ENCODE results near the gene RNF186.
"Not testable (repeated sequence)": the region's sequence is repeated elsewhere in the genome, so short reads cannot be mapped to it uniquely, and the experiment has no call there.

RNF186 gene

DNA sequence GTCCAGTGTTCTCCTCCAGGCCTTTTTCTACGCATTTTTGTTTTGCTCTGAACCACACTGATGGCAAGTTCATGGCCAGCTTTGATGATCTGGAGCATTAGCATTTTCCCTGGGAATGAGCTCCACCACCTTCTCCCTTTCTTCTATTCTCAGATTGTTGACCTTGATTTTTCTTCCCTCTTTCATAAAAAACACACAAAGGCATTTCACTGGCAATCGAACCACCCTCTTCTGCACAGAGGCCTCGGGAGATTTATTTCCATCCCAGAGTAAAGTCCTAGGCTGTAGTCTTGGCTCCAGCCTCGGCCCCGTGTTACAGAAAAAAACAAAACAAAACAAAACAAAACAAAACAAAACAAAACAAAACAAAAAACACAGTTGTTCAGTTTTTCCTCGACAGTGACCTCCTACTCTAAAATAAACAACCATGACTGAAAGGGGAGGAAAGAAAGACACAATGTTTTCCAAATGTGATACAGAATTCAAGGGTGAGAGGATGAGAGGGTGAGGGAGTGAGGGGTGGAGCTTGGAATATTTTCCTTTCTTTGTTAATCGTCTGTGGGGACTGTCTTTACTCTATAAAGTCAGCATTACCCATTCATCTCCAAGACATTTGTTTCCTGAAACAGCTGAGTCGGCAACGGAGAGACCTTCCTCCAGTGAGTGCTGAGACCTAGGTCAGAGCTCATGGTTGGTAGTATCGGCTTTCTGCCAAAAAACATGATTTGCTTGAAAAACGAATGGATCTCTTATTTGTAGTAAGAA, 29.8 kb upstream of the RNF186 start:
- H3K27ac Mint-ChIP-seq, result no peak overlapping the region
- no peaks in the 10 kb centered on the region for H3K9me3 Mint-ChIP-seq
- peaks cover 4% of the 10 kb centered on the region for H3K27me3 Mint-ChIP-seq
- peaks cover 3% of the 10 kb centered on the region for H3K4me1 Mint-ChIP-seq
- no peaks in the 10 kb centered on the region for H3K36me3 Mint-ChIP-seq
- no peak overlapping the region for H3K4me3 Mint-ChIP-seq

DNA sequence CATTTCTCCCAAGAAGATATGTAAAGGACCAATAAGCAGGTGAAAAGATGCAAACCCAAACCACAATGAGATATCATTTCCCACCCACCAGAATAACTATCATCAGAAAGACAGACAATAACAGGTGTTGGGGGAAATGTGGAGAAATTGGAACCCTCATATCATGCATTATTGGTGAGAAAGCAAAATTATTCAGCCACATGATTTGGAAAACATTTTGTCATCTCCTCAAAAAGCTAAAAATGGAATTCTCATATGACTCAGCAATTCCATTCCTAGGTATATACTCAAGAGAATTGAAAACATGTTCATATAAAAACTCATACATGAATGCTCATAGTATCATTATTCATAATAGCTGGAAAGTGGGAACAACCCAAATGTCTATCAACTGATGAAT, 25.1 kb upstream of the RNF186 start:
- H3K36me3 Mint-ChIP-seq, result no peaks in the 10 kb centered on the region
- H3K4me3 Mint-ChIP-seq, result no peak overlapping the region
- no peak overlapping the region for H3K27ac Mint-ChIP-seq
- H3K27me3 Mint-ChIP-seq, result peaks cover 5% of the 10 kb centered on the region
- H3K9me3 Mint-ChIP-seq, result no peaks in the 10 kb centered on the region
- H3K4me1 Mint-ChIP-seq, result peaks cover 8% of the 10 kb centered on the region

- H3K4me1 Mint-ChIP-seq, result peaks cover 8% of the 10 kb centered on the region
- H3K27ac Mint-ChIP-seq, result no peak overlapping the region
- no peaks in the 10 kb centered on the region for H3K9me3 Mint-ChIP-seq
- no peak overlapping the region for H3K4me3 Mint-ChIP-seq
- peaks cover 8% of the 10 kb centered on the region for H3K27me3 Mint-ChIP-seq
- H3K36me3 Mint-ChIP-seq, result no peaks in the 10 kb centered on the region
Measured at GRCh38 chr1:19837866-19838265, 22.8 kb upstream of the RNF186 start.

DNA sequence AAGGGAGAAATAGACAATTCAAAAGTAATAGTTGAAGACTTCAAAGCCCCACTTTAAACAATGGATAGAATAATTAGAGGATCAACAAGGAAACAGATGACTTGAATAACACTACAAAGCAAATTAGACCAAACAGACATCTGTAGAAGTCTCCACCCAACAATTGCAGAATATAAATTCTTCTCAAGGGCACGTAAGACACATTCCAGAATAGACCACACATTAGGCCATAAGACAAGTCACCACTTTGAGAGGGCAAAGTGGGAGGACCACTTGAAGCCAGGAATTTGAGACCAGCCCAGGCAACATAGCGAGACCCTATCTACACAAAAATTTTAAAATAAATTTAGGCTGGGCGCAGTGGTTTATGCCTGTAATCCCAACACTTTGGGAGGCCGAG, 20.5 kb upstream of the RNF186 start:
- H3K27ac Mint-ChIP-seq, result no peak overlapping the region
- H3K27me3 Mint-ChIP-seq, result peaks cover 21% of the 10 kb centered on the region
- H3K4me3 Mint-ChIP-seq, result no peak overlapping the region
- H3K36me3 Mint-ChIP-seq, result peaks cover 2% of the 10 kb centered on the region
- H3K4me1 Mint-ChIP-seq, result peaks cover 8% of the 10 kb centered on the region
- H3K9me3 Mint-ChIP-seq, result no peaks in the 10 kb centered on the region

GRCh38 chr1:19831441-19831840, 16.4 kb upstream of the RNF186 start:
- Mint-ChIP-seq H3K36me3 (peaks cover 2% of the 10 kb centered on the region), H3K9me3 (no peaks in the 10 kb centered on the region), H3K4me1 (no peaks in the 10 kb centered on the region), H3K27ac (no peak overlapping the region), H3K4me3 (no peak overlapping the region), H3K27me3 (peaks cover 27% of the 10 kb centered on the region)

- Mint-ChIP-seq H3K27ac (no peak overlapping the region), H3K27me3 (peaks cover 23% of the 10 kb centered on the region), H3K36me3 (peaks cover 2% of the 10 kb centered on the region), H3K4me1 (peaks cover 4% of the 10 kb centered on the region), H3K4me3 (no peak overlapping the region), H3K9me3 (no peaks in the 10 kb centered on the region)
Measured at GRCh38 chr1:19828546-19828945, 13.5 kb upstream of the RNF186 start.

- Mint-ChIP-seq H3K4me1 (peaks cover 4% of the 10 kb centered on the region), H3K9me3 (no peaks in the 10 kb centered on the region), H3K27ac (no peak overlapping the region), H3K4me3 (no peak overlapping the region), H3K27me3 (peaks cover 10% of the 10 kb centered on the region), H3K36me3 (no peaks in the 10 kb centered on the region)
Measured at GRCh38 chr1:19825298-19825697, 10.2 kb upstream of the RNF186 start.

- peaks cover 4% of the 10 kb centered on the region for H3K4me1 Mint-ChIP-seq
- no peaks in the 10 kb centered on the region for H3K36me3 Mint-ChIP-seq
- no peak overlapping the region for H3K27ac Mint-ChIP-seq
- peaks cover 8% of the 10 kb centered on the region for H3K27me3 Mint-ChIP-seq
- no peak overlapping the region for H3K4me3 Mint-ChIP-seq
- H3K9me3 Mint-ChIP-seq, result no peaks in the 10 kb centered on the region
Measured at GRCh38 chr1:19824541-19824940, 9.5 kb upstream of the RNF186 start.

DNA sequence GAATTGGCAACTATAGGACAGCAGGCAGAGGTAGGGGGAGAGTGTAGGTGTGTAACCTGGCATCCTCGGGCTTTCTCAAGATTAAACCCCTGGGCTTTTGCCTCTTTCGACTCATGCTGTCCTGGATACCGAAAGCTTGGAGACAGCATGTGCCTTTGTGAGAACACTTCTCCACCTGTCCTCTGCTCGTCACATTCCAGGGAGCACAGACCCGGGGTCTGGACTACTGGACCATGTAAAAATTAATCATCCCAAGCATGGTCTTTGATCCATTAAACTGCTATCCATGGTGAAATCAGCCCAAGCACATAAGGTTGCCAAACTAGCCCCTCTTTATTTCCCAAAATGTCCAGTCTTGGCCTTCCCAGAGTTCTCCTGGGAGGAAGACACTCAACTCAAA, 9.0 kb upstream of the RNF186 start:
- H3K4me3 Mint-ChIP-seq, result no peak overlapping the region
- peaks cover 4% of the 10 kb centered on the region for H3K4me1 Mint-ChIP-seq
- H3K36me3 Mint-ChIP-seq, result no peaks in the 10 kb centered on the region
- H3K9me3 Mint-ChIP-seq, result no peaks in the 10 kb centered on the region
- peaks cover 3% of the 10 kb centered on the region for H3K27me3 Mint-ChIP-seq
- no peak overlapping the region for H3K27ac Mint-ChIP-seq

- Mint-ChIP-seq H3K4me1 (peaks cover 3% of the 10 kb centered on the region), H3K27me3 (peaks cover 3% of the 10 kb centered on the region), H3K4me3 (no peak overlapping the region), H3K36me3 (no peaks in the 10 kb centered on the region), H3K9me3 (no peaks in the 10 kb centered on the region), H3K27ac (no peak overlapping the region)
Measured at GRCh38 chr1:19819701-19820100, 4.6 kb upstream of the RNF186 start.

DNA sequence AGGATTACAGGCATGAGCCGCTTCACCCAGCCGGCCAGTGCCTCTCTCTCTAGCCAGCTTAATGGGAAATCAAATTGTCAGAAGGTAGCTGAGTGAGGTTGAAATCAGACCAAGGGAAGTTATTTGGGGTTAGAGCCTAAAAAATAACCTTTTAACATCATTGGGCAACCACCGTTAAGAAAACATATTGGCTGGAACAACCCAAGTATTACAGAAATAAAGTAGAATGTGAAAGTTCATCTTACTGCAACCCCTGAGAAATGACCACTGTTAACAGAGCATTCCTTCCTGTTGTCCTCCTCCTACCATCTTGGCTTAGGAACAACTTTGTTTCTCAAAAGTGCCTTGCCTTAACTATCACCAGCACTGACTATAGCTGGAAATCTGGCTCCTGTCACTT, 3.2 kb upstream of the RNF186 start:
- Mint-ChIP-seq H3K27me3 (no peaks in the 10 kb centered on the region), H3K36me3 (no peaks in the 10 kb centered on the region), H3K4me3 (no peak overlapping the region), H3K9me3 (no peaks in the 10 kb centered on the region), H3K4me1 (no peaks in the 10 kb centered on the region), H3K27ac (no peak overlapping the region)

DNA sequence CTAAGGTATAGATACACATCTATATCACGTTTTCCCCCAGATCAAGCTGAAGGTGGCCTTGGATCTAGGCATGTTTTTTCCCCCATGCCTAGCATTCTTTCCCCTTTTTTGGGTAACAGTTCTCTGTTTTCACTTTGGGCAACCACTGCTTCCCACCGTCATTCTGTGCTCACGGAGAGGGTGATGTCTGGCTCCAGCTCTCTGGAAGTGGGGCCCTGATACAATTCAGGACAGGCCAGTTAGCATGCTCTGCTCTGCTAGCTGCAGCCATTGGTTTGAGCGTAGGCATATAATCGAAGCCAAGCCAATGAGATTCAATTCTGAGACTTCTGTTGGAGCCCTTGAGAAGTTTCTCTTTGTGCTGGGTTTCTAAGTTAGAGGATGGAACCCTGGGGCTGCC, 2.1 kb upstream of the RNF186 start:
- Mint-ChIP-seq H3K36me3 (no peaks in the 10 kb centered on the region), H3K4me1 (no peaks in the 10 kb centered on the region), H3K27me3 (no peaks in the 10 kb centered on the region), H3K9me3 (no peaks in the 10 kb centered on the region), H3K27ac (no peak overlapping the region), H3K4me3 (no peak overlapping the region)

DNA sequence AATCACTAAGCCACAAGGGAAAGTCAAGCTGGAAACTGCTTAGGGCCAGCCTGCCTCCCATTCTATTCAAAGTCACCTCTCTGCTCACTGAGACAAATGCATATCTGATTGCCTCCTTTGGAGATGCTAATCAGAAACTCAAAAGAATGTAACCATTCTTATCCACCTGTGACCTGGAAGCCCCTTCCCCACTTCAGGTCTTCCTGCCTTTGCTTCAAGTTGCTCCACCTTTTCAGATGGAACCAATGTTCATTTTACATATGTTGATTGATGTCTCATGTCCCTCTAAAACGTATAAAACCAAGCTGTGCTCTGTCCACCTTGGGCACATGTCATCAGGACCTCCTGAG, 1.6 kb upstream of the RNF186 start:
- not testable (repeated sequence) for H3K4me3 Mint-ChIP-seq, H3K27me3 Mint-ChIP-seq, H3K36me3 Mint-ChIP-seq, H3K27ac Mint-ChIP-seq, H3K9me3 Mint-ChIP-seq, H3K4me1 Mint-ChIP-seq

- Mint-ChIP-seq H3K9me3 (no peaks in the 10 kb centered on the region), H3K4me3 (no peak overlapping the region), H3K36me3 (no peaks in the 10 kb centered on the region), H3K27me3 (no peaks in the 10 kb centered on the region), H3K27ac (no peak overlapping the region), H3K4me1 (no peaks in the 10 kb centered on the region)
Measured at GRCh38 chr1:19815801-19816736, 986 bp upstream of the RNF186 start.

- no peak overlapping the region for H3K27ac Mint-ChIP-seq
- H3K27me3 Mint-ChIP-seq, result no peaks in the 10 kb centered on the region
- H3K9me3 Mint-ChIP-seq, result no peaks in the 10 kb centered on the region
- no peaks in the 10 kb centered on the region for H3K4me1 Mint-ChIP-seq
- no peaks in the 10 kb centered on the region for H3K36me3 Mint-ChIP-seq
- H3K4me3 Mint-ChIP-seq, result no peak overlapping the region
Measured at GRCh38 chr1:19814244-19814661, 830 bp downstream of the RNF186 start.

DNA sequence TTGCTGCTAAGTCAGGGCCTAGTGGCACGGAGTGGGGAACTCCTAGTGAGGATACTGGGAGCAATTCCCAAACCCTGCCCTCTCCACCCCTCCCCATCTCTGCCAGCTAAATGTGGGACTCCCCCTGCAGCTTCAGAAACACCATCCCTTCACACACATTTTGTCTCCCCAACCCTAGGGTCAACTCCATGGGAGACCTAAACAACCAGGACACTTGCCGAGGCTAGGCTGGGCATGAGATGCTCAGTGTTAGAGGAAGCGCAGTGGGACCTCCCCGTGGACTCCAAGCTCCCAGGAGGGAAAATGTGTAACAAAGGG, 1.5 kb downstream of the RNF186 start:
- H3K4me1 Mint-ChIP-seq, result no peaks in the 10 kb centered on the region
- no peak overlapping the region for H3K4me3 Mint-ChIP-seq
- no peak overlapping the region for H3K27ac Mint-ChIP-seq

More for the DNA sequence above, 1.5 kb downstream of the RNF186 start:
- Mint-ChIP-seq H3K9me3 (no peaks in the 10 kb centered on the region), H3K27me3 (no peaks in the 10 kb centered on the region), H3K36me3 (no peaks in the 10 kb centered on the region)
